ENCODE data around the gene NOS1AP. TPM values are rescaled to one million over a fixed set of nuclear protein-coding genes. Genes with fewer than 3 reads are reported as not detected.

Gene NOS1AP
- total and polyA plus RNA-seq, 9 of the 15 experiments (the other 6 are each of a cell fraction or from before 2014, with no cell fraction given), result 0.07 to 1.5 (median 0.22) TPM

GRCh38 chr1:162381941-162382750 is 312.7 kb downstream of the NOS1AP start (continued):
- TF ChIP-seq AFF1 (IDR thresholded peaks at IDR 0.05; ENCODE audit: low read depth in 1 of 2, partially characterized antibody in 2 of 2) (no peak), FOXJ2 (tag; IDR thresholded peaks at IDR 0.05) (no peak), IRF1 (CRISPR knock-in tag; IDR thresholded peaks at IDR 0.05; ENCODE audit: borderline replicate concordance) (no peak), NFIC (IDR thresholded peaks at IDR 0.05) (no peak), TCF3 (CRISPR knock-in tag; IDR thresholded peaks at IDR 0.05) (peak; percentile 54), CREB1 (IDR thresholded peaks at IDR 0.05) (no peak), CREB1 (CRISPR knock-in tag; IDR thresholded peaks at IDR 0.05) (no peak), ZNF57 (CRISPR knock-in tag; IDR thresholded peaks at IDR 0.05) (no peak), RBM34 (IDR thresholded peaks at IDR 0.05; ENCODE audit: borderline replicate concordance, insufficient read depth, low read length) (no peak), TAF15 (IDR thresholded peaks at IDR 0.05; ENCODE audit: low read depth, low read length) (no peak), GMEB1 (CRISPR knock-in tag; IDR thresholded peaks at IDR 0.05) (no peak), CEBPG (CRISPR knock-in tag; IDR thresholded peaks at IDR 0.05) (peak; percentile 64), CEBPG (tag; conservative IDR thresholded peaks at IDR 0.05 in 1 of 2, IDR thresholded peaks at IDR 0.05 in 1 of 2) (peak in 1 of 2 experiments; percentile 54; a peak in 2 of 4 replicates), RBFOX2 (IDR thresholded peaks at IDR 0.05; ENCODE audit: low read depth, low read length) (0 out of 2 replicates have a peak, but pooled peaks have one; percentile 21), SREBF2 (CRISPR knock-in tag; IDR thresholded peaks at IDR 0.05) (no peak), XRCC4 (IDR thresholded peaks at IDR 0.05; ENCODE audit: extremely low read depth, insufficient read depth, insufficient read length) (no peak), CC2D1A (IDR thresholded peaks at IDR 0.05) (no peak), ZBTB9 (CRISPR knock-in tag; IDR thresholded peaks at IDR 0.05) (no peak)
- TF ChIP-seq, protein P1, sequence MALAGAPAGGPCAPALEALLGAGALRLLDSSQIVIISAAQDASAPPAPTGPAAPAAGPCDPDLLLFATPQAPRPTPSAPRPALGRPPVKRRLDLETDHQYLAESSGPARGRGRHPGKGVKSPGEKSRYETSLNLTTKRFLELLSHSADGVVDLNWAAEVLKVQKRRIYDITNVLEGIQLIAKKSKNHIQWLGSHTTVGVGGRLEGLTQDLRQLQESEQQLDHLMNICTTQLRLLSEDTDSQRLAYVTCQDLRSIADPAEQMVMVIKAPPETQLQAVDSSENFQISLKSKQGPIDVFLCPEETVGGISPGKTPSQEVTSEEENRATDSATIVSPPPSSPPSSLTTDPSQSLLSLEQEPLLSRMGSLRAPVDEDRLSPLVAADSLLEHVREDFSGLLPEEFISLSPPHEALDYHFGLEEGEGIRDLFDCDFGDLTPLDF (CRISPR knock-in tag; IDR thresholded peaks at IDR 0.05), result no peak
